Liver (tissue), 9 donors: ENCODE measurements around the gene SLC9A3. TPM values are rescaled to one million over a fixed set of nuclear protein-coding genes. Genes with fewer than 3 reads are reported as not detected.

Source experiments
- DNase-seq: peaks from one replicate; pipeline ENCODE4 v3.0.0-alpha.2; 2017; ENCODE audit warnings: low spot score
- H3K27ac ChIP-seq, 2 donors: one replicate each; pipeline ENCODE4 v1.7.0; 2013; ENCODE audit warnings: inconsistent platforms in 2 of 2, low read length in 2 of 2, control low read depth in 1 of 2, low read depth in 1 of 2, mild to moderate bottlenecking in 1 of 2
- H3K27me3 ChIP-seq, 4 donors: one replicate each; pipeline versions ENCODE4 v1.6.1 to v1.7.0; 2013; ENCODE audit warnings: low read length in 3 of 4, inconsistent platforms in 1 of 4, mild to moderate bottlenecking in 1 of 4, moderate library complexity in 1 of 4; ENCODE audit not compliant: control insufficient read depth in 4 of 4, insufficient read depth in 4 of 4
- H3K36me3 ChIP-seq, 4 donors: one replicate each; pipeline versions ENCODE4 v1.6.1 to v1.7.0; 2013; ENCODE audit warnings: low read length in 3 of 4, mild to moderate bottlenecking in 3 of 4, low read depth in 1 of 4, moderate library complexity in 1 of 4; ENCODE audit not compliant: control insufficient read depth in 4 of 4, insufficient read depth in 3 of 4
- H3K4me1 ChIP-seq, 4 donors: one replicate each; pipeline versions ENCODE4 v1.6.1 to v1.7.0; 2013; ENCODE audit warnings: low read length in 3 of 4, mild to moderate bottlenecking in 3 of 4, moderate library complexity in 1 of 4; ENCODE audit not compliant: control insufficient read depth in 4 of 4, insufficient read depth in 4 of 4
- H3K4me3 ChIP-seq, 3 donors: one replicate each; pipeline versions ENCODE4 v1.6.1 to v1.7.0; 2013; ENCODE audit warnings: low read length in 3 of 3, control low read depth in 1 of 3, low read depth in 1 of 3, mild to moderate bottlenecking in 1 of 3
- H3K9ac ChIP-seq, 2 donors: one replicate each; pipeline ENCODE4 v1.7.0; 2013; ENCODE audit warnings: low read length in 2 of 2, mild to moderate bottlenecking in 2 of 2, moderate library complexity in 2 of 2, control low read depth in 1 of 2, low read depth in 1 of 2
- H3K9me3 ChIP-seq, 4 donors: one replicate each; pipeline versions ENCODE4 v1.6.1 to v1.7.0; 2013; ENCODE audit warnings: low read length in 3 of 4; ENCODE audit not compliant: control insufficient read depth in 4 of 4
- EGR1 ChIP-seq, 2 donors: IDR thresholded peaks; 2 replicates each; pipeline ENCODE4 v1.6.1; 2016 to 2018; ENCODE audit warnings: antibody characterized with exemption in 2 of 2, low read depth in 2 of 2
- FOXA1 ChIP-seq: IDR thresholded peaks from 2 replicates; pipeline ENCODE4 v1.6.1; 2016; ENCODE audit warnings: antibody characterized with exemption
- FOXA2 ChIP-seq: IDR thresholded peaks from 2 replicates; pipeline ENCODE4 v1.6.1; 2016; ENCODE audit warnings: antibody characterized with exemption
- GABPA ChIP-seq, 2 donors: IDR thresholded peaks in 1 of 2; conservative IDR thresholded peaks in 1 of 2; 2 replicates each; pipeline ENCODE4 v1.6.1; 2016; ENCODE audit warnings: antibody characterized with exemption in 2 of 2, mild to moderate bottlenecking in 1 of 2, moderate library complexity in 1 of 2
- HNF4A ChIP-seq, 2 donors: conservative IDR thresholded peaks; 2 replicates each; pipeline ENCODE4 v1.6.1; 2016; ENCODE audit warnings: antibody characterized with exemption in 2 of 2, mild to moderate bottlenecking in 2 of 2
- HNF4G ChIP-seq: IDR thresholded peaks from 2 replicates; pipeline ENCODE4 v1.6.1; 2016; ENCODE audit warnings: antibody characterized with exemption
- JUND ChIP-seq, 2 donors: IDR thresholded peaks; 2 replicates each; pipeline ENCODE4 v1.6.1; 2016; ENCODE audit warnings: antibody characterized with exemption in 2 of 2
- NR2F2 ChIP-seq: IDR thresholded peaks from 2 replicates; pipeline ENCODE4 v1.6.1; 2016; ENCODE audit warnings: antibody characterized with exemption
- RAD21 ChIP-seq, 2 donors: IDR thresholded peaks; 2 replicates each; pipeline ENCODE4 v1.6.1; 2016; ENCODE audit warnings: antibody characterized with exemption in 2 of 2, mild to moderate bottlenecking in 2 of 2
- RXRA ChIP-seq, 2 donors: IDR thresholded peaks; 2 replicates each; pipeline ENCODE4 v1.6.1; 2017 to 2018; ENCODE audit warnings: antibody characterized with exemption in 2 of 2, mild to moderate bottlenecking in 1 of 2
- SP1 ChIP-seq: IDR thresholded peaks from 2 replicates; pipeline ENCODE4 v1.6.1; 2018; ENCODE audit warnings: antibody characterized with exemption, mild to moderate bottlenecking
- TAF1 ChIP-seq: conservative IDR thresholded peaks from 2 replicates; pipeline ENCODE4 v1.6.1; 2016; ENCODE audit warnings: antibody characterized with exemption, mild to moderate bottlenecking
- YY1 ChIP-seq: IDR thresholded peaks from 2 replicates; pipeline ENCODE4 v1.6.1; 2016; ENCODE audit warnings: antibody characterized with exemption, mild to moderate bottlenecking
- ZBTB33 ChIP-seq: IDR thresholded peaks from 2 replicates; pipeline ENCODE4 v1.6.1; 2016; ENCODE audit warnings: antibody characterized with exemption
- WGBS: extraction: QIAGEN DNeasy Blood & Tissue Kit; methylation state at CpG from one replicate; pipeline ENCODE4 v1.1.7; 2013; 5-methylcytosine and 5-hydroxymethylcytosine counted together
- polyA plus RNA-seq, 2 donors: library from polyadenylated mRNA; stranded (reverse) in 1 of 2; unstranded in 1 of 2; fragments of 200-250 nt in 1 of 2; fragments of >200 nt in 1 of 2; fragmentation: Nextera tagmentation in 1 of 2; extraction: Ambion mirVana in 1 of 2; gene quantifications; one replicate each; pipeline versions ENCODE4 v1.2.1 to v1.2.3, GENCODE V29; 2013 to 2015
- total RNA-seq, 2 donors: library from RNA; depleted of rRNA; stranded (reverse); fragments of >200 nt; gene quantifications; one replicate each; pipeline ENCODE4 v1.2.3, GENCODE V29; 2014
- TF ChIP-seq, protein P1 (sequence below): IDR thresholded peaks from 2 replicates; pipeline ENCODE4 v1.6.1; 2016; ENCODE audit warnings: antibody characterized with exemption
- TF ChIP-seq, protein P2 (sequence below): IDR thresholded peaks from 2 replicates; pipeline ENCODE4 v1.6.1; 2016; ENCODE audit warnings: antibody characterized with exemption
- TF ChIP-seq, protein P3 (sequence below): fragments of 150-350 bp; IDR thresholded peaks from 2 replicates; pipeline ENCODE4 v1.5.1; 2017; ENCODE audit warnings: improper control_type of control experiment, low read depth, low read length; ENCODE audit not compliant: missing input control
- TF ChIP-seq, protein P4 (sequence below): IDR thresholded peaks from 2 replicates; pipeline ENCODE4 v1.6.1; 2016; ENCODE audit warnings: antibody characterized with exemption, mild to moderate bottlenecking
- donor health status: healthy.
- donor health status: healthy.
- donor health status: healthy.
- donor health status: healthy.
- donor health status: healthy.

The SLC9A3 gene
- total and polyA plus RNA-seq, 4 donors: 0.31 to 1.0 (median 0.67) TPM

GRCh38 chr5:493119-493701 is 31.0 kb downstream of the SLC9A3 start:
- Histone ChIP-seq H3K36me3 (no peaks in the 10 kb centered on the region), H3K9ac (no peak overlapping the region), H3K9me3 (no peaks in the 10 kb centered on the region), H3K4me1 (no peaks in the 10 kb centered on the region), H3K27me3 (peaks cover 0 to 3% (median 0%) of the 10 kb centered on the region in 4 donors), H3K27ac (no peak overlapping the region), H3K4me3 (no peak overlapping the region)
- no peak for DNase-seq
- no peak for TF ChIP-seq HNF4G
- no peak for TF ChIP-seq GABPA (IDR thresholded peaks at IDR 0.05 in 1 of 2, conservative IDR thresholded peaks at IDR 0.05 in 1 of 2)
- no peak for TF ChIP-seq TAF1
- no peak for TF ChIP-seq ZBTB33
- no peak for TF ChIP-seq YY1
- TF ChIP-seq JUND (IDR thresholded peaks at IDR 0.05): no peak
- TF ChIP-seq RAD21 (IDR thresholded peaks at IDR 0.05): no peak
- TF ChIP-seq HNF4A (conservative IDR thresholded peaks at IDR 0.05): no peak
- no peak for TF ChIP-seq EGR1 (IDR thresholded peaks at IDR 0.05; ENCODE audit: low read depth in 2 of 2)
- TF ChIP-seq SP1: no peak
- TF ChIP-seq, protein P1, sequence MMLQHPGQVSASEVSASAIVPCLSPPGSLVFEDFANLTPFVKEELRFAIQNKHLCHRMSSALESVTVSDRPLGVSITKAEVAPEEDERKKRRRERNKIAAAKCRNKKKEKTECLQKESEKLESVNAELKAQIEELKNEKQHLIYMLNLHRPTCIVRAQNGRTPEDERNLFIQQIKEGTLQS: no peak
- TF ChIP-seq, protein P2, sequence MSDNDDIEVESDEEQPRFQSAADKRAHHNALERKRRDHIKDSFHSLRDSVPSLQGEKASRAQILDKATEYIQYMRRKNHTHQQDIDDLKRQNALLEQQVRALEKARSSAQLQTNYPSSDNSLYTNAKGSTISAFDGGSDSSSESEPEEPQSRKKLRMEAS: no peak
- no peak for TF ChIP-seq RXRA (IDR thresholded peaks at IDR 0.05)
- TF ChIP-seq NR2F2: no peak
- no peak for TF ChIP-seq FOXA2
- no peak for TF ChIP-seq FOXA1
- TF ChIP-seq, protein P3, sequence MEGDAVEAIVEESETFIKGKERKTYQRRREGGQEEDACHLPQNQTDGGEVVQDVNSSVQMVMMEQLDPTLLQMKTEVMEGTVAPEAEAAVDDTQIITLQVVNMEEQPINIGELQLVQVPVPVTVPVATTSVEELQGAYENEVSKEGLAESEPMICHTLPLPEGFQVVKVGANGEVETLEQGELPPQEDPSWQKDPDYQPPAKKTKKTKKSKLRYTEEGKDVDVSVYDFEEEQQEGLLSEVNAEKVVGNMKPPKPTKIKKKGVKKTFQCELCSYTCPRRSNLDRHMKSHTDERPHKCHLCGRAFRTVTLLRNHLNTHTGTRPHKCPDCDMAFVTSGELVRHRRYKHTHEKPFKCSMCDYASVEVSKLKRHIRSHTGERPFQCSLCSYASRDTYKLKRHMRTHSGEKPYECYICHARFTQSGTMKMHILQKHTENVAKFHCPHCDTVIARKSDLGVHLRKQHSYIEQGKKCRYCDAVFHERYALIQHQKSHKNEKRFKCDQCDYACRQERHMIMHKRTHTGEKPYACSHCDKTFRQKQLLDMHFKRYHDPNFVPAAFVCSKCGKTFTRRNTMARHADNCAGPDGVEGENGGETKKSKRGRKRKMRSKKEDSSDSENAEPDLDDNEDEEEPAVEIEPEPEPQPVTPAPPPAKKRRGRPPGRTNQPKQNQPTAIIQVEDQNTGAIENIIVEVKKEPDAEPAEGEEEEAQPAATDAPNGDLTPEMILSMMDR: no peak
- TF ChIP-seq, protein P4, sequence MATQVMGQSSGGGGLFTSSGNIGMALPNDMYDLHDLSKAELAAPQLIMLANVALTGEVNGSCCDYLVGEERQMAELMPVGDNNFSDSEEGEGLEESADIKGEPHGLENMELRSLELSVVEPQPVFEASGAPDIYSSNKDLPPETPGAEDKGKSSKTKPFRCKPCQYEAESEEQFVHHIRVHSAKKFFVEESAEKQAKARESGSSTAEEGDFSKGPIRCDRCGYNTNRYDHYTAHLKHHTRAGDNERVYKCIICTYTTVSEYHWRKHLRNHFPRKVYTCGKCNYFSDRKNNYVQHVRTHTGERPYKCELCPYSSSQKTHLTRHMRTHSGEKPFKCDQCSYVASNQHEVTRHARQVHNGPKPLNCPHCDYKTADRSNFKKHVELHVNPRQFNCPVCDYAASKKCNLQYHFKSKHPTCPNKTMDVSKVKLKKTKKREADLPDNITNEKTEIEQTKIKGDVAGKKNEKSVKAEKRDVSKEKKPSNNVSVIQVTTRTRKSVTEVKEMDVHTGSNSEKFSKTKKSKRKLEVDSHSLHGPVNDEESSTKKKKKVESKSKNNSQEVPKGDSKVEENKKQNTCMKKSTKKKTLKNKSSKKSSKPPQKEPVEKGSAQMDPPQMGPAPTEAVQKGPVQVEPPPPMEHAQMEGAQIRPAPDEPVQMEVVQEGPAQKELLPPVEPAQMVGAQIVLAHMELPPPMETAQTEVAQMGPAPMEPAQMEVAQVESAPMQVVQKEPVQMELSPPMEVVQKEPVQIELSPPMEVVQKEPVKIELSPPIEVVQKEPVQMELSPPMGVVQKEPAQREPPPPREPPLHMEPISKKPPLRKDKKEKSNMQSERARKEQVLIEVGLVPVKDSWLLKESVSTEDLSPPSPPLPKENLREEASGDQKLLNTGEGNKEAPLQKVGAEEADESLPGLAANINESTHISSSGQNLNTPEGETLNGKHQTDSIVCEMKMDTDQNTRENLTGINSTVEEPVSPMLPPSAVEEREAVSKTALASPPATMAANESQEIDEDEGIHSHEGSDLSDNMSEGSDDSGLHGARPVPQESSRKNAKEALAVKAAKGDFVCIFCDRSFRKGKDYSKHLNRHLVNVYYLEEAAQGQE: no peak
- 66% methylated on average over 26 of the region's 26 CpGs for WGBS
